HepG2 (cell line): Measurements from ENCODE around the gene CIAO2A. TPM values are rescaled to one million over a fixed set of nuclear protein-coding genes. Genes with fewer than 3 reads are reported as not detected.

Experiments
- ARID2 ChIP-seq: sonication (generic); formaldehyde crosslinking; IDR thresholded peaks from 2 replicates; pipeline ENCODE4 v1.8.1; 2022; ENCODE audit warnings: mild to moderate bottlenecking, missing genetic modification reagents, borderline replicate concordance
- ELK4 ChIP-seq: sonication (generic); formaldehyde crosslinking; IDR thresholded peaks from 2 replicates; pipeline ENCODE4 v1.9.0; 2021; ENCODE audit warnings: missing genetic modification reagents, borderline replicate concordance
- MLXIP ChIP-seq: sonication (generic); formaldehyde crosslinking; IDR thresholded peaks from 2 replicates; pipeline ENCODE4 v1.9.0; 2021; ENCODE audit warnings: missing genetic modification reagents, borderline replicate concordance
- MXD1 ChIP-seq: sonication (generic); formaldehyde crosslinking; IDR thresholded peaks from 2 replicates; pipeline ENCODE4 v1.4.0; 2020; ENCODE audit warnings: mild to moderate bottlenecking, missing genetic modification reagents
- MXI1 ChIP-seq: IDR thresholded peaks from 3 replicates; pipeline ENCODE4 v1.6.1; 2012; ENCODE audit warnings: low read depth, low read length, inconsistent platforms, borderline replicate concordance
- RERE ChIP-seq: IDR thresholded peaks from 2 replicates; pipeline ENCODE4 v1.6.1; 2016; ENCODE audit warnings: low read depth, missing genetic modification reagents, missing compliant biosample characterization
- U2AF1 ChIP-seq: fragments of 200-400 bp; formaldehyde crosslinking; optimal IDR thresholded peaks from 2 replicates; pipeline ENCODE3; 2017; ENCODE audit warnings: mild to moderate bottlenecking, low read depth, low read length
- ZFP90 ChIP-seq: sonication (generic); formaldehyde crosslinking; IDR thresholded peaks from 2 replicates; pipeline ENCODE4 v1.8.0; 2022; ENCODE audit warnings: missing genetic modification reagents, mild to moderate bottlenecking, inconsistent platforms, borderline replicate concordance
- ZMAT3 ChIP-seq: sonication (generic); formaldehyde crosslinking; conservative IDR thresholded peaks from 2 replicates; pipeline ENCODE4 v1.7.0; 2021; ENCODE audit warnings: missing genetic modification reagents
- ZNF556 ChIP-seq: sonication (generic); formaldehyde crosslinking; IDR thresholded peaks from 2 replicates; pipeline ENCODE4 v1.4.0; 2020; ENCODE audit warnings: mild to moderate bottlenecking, missing genetic modification reagents, borderline replicate concordance
- ZNF710 ChIP-seq: sonication (generic); formaldehyde crosslinking; IDR thresholded peaks from 2 replicates; pipeline ENCODE4 v1.5.0; 2020; ENCODE audit warnings: mild to moderate bottlenecking, missing genetic modification reagents, borderline replicate concordance
- ZNF777 ChIP-seq: sonication (generic); formaldehyde crosslinking; IDR thresholded peaks from 2 replicates; pipeline ENCODE4 v1.4.0; 2020; ENCODE audit warnings: missing genetic modification reagents
- ZNF879 ChIP-seq: sonication (generic); formaldehyde crosslinking; IDR thresholded peaks from 2 replicates; pipeline ENCODE4 v1.8.1; 2023; ENCODE audit warnings: missing genetic modification reagents
- polyA plus RNA-seq, 8 experiments: library from polyadenylated mRNA; depleted of rRNA in 3 of 8; stranded (reverse) in 7 of 8; unstranded in 1 of 8; fragments of >200 nt; fragmentation: Illumina TruSeq in 4 of 8; extraction: Trizol in 4 of 8; gene quantifications; 2 replicates each; pipeline versions ENCODE4 v1.2.1 to v1.2.3, GENCODE V29; 2011 to 2016; ENCODE audit warnings: low read depth in 4 of 8, missing spikeins in 1 of 8, mixed read lengths in 1 of 8; ENCODE audit not compliant: insufficient read depth in 1 of 8
- total RNA-seq, 5 experiments: library from RNA; depleted of rRNA; stranded (reverse); fragments of >200 nt; fragmentation: Illumina TruSeq; extraction: Trizol; gene quantifications; 2 replicates each; pipeline ENCODE4 v1.2.3, GENCODE V29; 2016; ENCODE audit warnings: low read depth in 1 of 5
- TF ChIP-seq, protein P1 (sequence below): IDR thresholded peaks from 2 replicates; pipeline ENCODE4 v1.6.1; 2016; ENCODE audit warnings: mild to moderate bottlenecking, missing biosample characterization, missing genetic modification reagents
- TF ChIP-seq, protein P2 (sequence below): sonication (generic); formaldehyde crosslinking; IDR thresholded peaks from 2 replicates; pipeline ENCODE4 v1.8.0; 2022; ENCODE audit warnings: mild to moderate bottlenecking, missing genetic modification reagents, moderate library complexity

The CIAO2A gene
- total and polyA plus RNA-seq, 2 of the 13 experiments (the other 11 are each of a cell fraction or from before 2014, with no cell fraction given): 83.0 to 100 TPM

DNA sequence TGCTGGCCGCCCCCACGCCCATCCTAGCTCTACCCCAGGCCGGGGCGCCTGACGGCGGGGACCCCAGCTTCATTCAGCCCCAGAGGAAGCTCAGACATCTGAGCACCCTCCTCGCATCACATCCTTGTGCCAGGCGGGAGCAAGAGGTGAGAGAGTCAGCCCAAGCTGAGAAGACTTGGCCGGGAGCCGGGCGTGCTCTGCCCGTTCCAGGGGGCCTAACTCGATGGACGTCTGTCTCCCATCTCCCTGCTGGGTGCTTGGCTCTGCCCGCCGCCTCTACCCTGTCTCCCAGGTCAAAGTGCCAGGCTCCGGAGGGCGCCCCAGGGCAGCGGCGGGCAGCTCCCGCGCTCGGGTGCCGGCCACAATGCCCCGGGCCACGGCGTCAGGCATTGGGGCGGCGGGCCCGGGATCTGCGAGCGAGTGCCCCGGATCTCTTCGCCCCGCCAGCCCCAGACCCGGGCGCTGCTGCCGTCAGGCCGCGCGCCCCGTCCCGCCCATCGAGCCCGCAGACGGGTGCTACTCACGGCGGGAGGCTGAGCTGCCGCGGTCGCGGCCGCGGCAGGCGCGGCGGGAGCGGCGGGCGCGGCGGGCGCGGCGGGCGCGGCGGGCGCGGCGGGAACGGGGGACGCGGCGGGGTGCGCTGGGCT is 47.7 kb downstream of the CIAO2A start (continued):
- TF ChIP-seq RERE (CRISPR knock-in tag) (no peak), ARID2 (no peak), ZFP90 (no peak), MLXIP (CRISPR knock-in tag) (no peak), ZNF777 (peak; percentile 73), ZMAT3 (no peak), U2AF1 (no peak), ZNF879 (CRISPR knock-in tag) (no peak), MXD1 (CRISPR knock-in tag) (0 out of 2 replicates have a peak, but pooled peaks have one; percentile 30), ELK4 (no peak), ZNF710 (CRISPR knock-in tag) (no peak), ZNF556 (CRISPR knock-in tag) (no peak), MXI1 (no peak)
- TF ChIP-seq, protein P1, sequence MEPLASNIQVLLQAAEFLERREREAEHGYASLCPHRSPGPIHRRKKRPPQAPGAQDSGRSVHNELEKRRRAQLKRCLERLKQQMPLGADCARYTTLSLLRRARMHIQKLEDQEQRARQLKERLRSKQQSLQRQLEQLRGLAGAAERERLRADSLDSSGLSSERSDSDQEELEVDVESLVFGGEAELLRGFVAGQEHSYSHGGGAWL: no peak
- TF ChIP-seq, protein P2, sequence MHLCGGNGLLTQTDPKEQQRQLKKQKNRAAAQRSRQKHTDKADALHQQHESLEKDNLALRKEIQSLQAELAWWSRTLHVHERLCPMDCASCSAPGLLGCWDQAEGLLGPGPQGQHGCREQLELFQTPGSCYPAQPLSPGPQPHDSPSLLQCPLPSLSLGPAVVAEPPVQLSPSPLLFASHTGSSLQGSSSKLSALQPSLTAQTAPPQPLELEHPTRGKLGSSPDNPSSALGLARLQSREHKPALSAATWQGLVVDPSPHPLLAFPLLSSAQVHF: no peak
